ENCODE results near the gene PCSK5.

GRCh38 chr9:76007935-76008334 lies 117.5 kb downstream of the PCSK5 start:
- TF ChIP-seq POLR2A (IDR thresholded peaks at IDR 0.05) (no peak), POLR2AphosphoS5 (IDR thresholded peaks at IDR 0.05) (no peak)
